ENCODE data around the gene CUBN.

The CUBN gene

GRCh38 chr10:17092216-17092944 lies 37.2 kb downstream of the CUBN start:
- ChIA-PET POLR2A (no interaction called here), CTCF (no interaction called here)
- Histone ChIP-seq H3K36me3 (ENCODE audit: control insufficient read depth in 2 of 2, insufficient read depth in 1 of 2, low read length in 2 of 2) (no peaks in the 10 kb centered on the region), H3K27ac (ENCODE audit: extremely low read depth, low read depth, low read length) (no peak overlapping the region), H3K4me3 (ENCODE audit: low read depth, low read length) (no peak overlapping the region), H3K9me3 (ENCODE audit: control insufficient read depth, insufficient read depth, low read depth, low read length) (no peaks in the 10 kb centered on the region), H3K4me1 (ENCODE audit: control insufficient read depth, insufficient read depth, low read length) (no peaks in the 10 kb centered on the region)
- TF ChIP-seq ZEB2 (tag by site-specific recombination; IDR thresholded peaks at IDR 0.05): no peak

- H3K36me3 ChIP-seq (ENCODE audit: control insufficient read depth in 2 of 2, insufficient read depth in 1 of 2, low read length in 2 of 2): no peaks in the 10 kb centered on the region
- POLR2A ChIA-PET: no interaction called here
- H3K4me3 ChIP-seq (ENCODE audit: low read depth, low read length): no peak overlapping the region
- no peak for TF ChIP-seq ZNF596 (tag by site-specific recombination; IDR thresholded peaks at IDR 0.05)
- TF ChIP-seq PRDM1 (tag by site-specific recombination; IDR thresholded peaks at IDR 0.05): no peak
- no peak for TF ChIP-seq ZNF274 (IDR thresholded peaks at IDR 0.05; ENCODE audit: low read length)
- no peak for TF ChIP-seq ZNF274 (tag by site-specific recombination; IDR thresholded peaks at IDR 0.05; ENCODE audit: borderline replicate concordance)
- no peak for TF ChIP-seq ZNF677 (tag by site-specific recombination; IDR thresholded peaks at IDR 0.05)
- TF ChIP-seq ZNF449 (tag by site-specific recombination; IDR thresholded peaks at IDR 0.05): no peak
- no peak for TF ChIP-seq ZBTB20 (tag by site-specific recombination; IDR thresholded peaks at IDR 0.05)
- no peak for TF ChIP-seq ZNF658 (tag by site-specific recombination; IDR thresholded peaks at IDR 0.05)
- TF ChIP-seq ZFP37 (tag by site-specific recombination; IDR thresholded peaks at IDR 0.05): no peak
- TF ChIP-seq ZNF248 (tag by site-specific recombination; IDR thresholded peaks at IDR 0.05): no peak
- no peak for TF ChIP-seq ZNF138 (tag by site-specific recombination; IDR thresholded peaks at IDR 0.05; ENCODE audit: borderline replicate concordance)
- TF ChIP-seq ATF2 (tag by site-specific recombination; IDR thresholded peaks at IDR 0.05; ENCODE audit: low read depth): no peak
- TF ChIP-seq ZNF585B (tag by site-specific recombination; IDR thresholded peaks at IDR 0.05): no peak
- TF ChIP-seq ZNF37A (tag by site-specific recombination; IDR thresholded peaks at IDR 0.05): no peak
- TF ChIP-seq ZBTB8A (tag by site-specific recombination; IDR thresholded peaks at IDR 0.05): no peak
- TF ChIP-seq TCF7L2 (IDR thresholded peaks at IDR 0.05; ENCODE audit: borderline replicate concordance, low read depth, low read length): no peak
- no peak for TF ChIP-seq HOXA7 (CRISPR knock-in tag; IDR thresholded peaks at IDR 0.05; ENCODE audit: borderline replicate concordance)
- TF ChIP-seq ZNF510 (tag by site-specific recombination; IDR thresholded peaks at IDR 0.05; ENCODE audit: insufficient replicate concordance): no peak
- no peak for TF ChIP-seq KLF10 (tag by site-specific recombination; IDR thresholded peaks at IDR 0.05)
- TF ChIP-seq ZBTB49 (tag by site-specific recombination; IDR thresholded peaks at IDR 0.05; ENCODE audit: low read depth): no peak
- no peaks in the 10 kb centered on the region for H3K4me1 ChIP-seq (ENCODE audit: control insufficient read depth, insufficient read depth, low read length)
- no peaks in the 10 kb centered on the region for H3K9me3 ChIP-seq (ENCODE audit: control insufficient read depth, insufficient read depth, low read depth, low read length)
- CTCF ChIA-PET: no interaction called here
- no peak overlapping the region for H3K27ac ChIP-seq (ENCODE audit: extremely low read depth, low read depth, low read length)
These were observed 41.3 kb downstream of the CUBN start for GRCh38 chr10:17088118-17088806.
